A549 (cell line): ENCODE data around the gene ZNF800.

Experiments
- CTCF ChIP-seq: fragments of >200 bp; sonication (Bioruptor Twin); formaldehyde crosslinking; IDR thresholded peaks from 3 replicates; pipeline ENCODE4 v1.5.1; 2016
- EP300 ChIP-seq, 2 experiments: fragments of >200 bp; sonication (Bioruptor Twin); formaldehyde crosslinking; IDR thresholded peaks; 2 replicates in 1 of 2; 3 replicates in 1 of 2; pipeline ENCODE4 v1.6.1; 2016 to 2017
- HOXA7 ChIP-seq: fragments of 250-450 bp; sonication (Bioruptor Pico); IDR thresholded peaks from 2 replicates; pipeline ENCODE4 v1.5.0; 2020; ENCODE audit warnings: mild to moderate bottlenecking, moderate library complexity
- POLR2A ChIP-seq: IDR thresholded peaks from 2 replicates; pipeline ENCODE4 v1.6.1; 2012; ENCODE audit warnings: mild to moderate bottlenecking, low read length
- SREBF2 ChIP-seq: fragments of 450-650 bp; IDR thresholded peaks from 2 replicates; pipeline ENCODE4 v1.6.1; 2014; ENCODE audit warnings: mild to moderate bottlenecking, moderate library complexity

- TF ChIP-seq CTCF (no peak), POLR2A (no peak), HOXA7 (CRISPR knock-in tag) (no peak), SREBF2 (no peak), EP300 (IDR thresholded peaks at IDR 0.05) (no peak)
Observed at GRCh38 chr7:127320974-127321373, 71.5 kb downstream of the ZNF800 start.
